Measurements from ENCODE around the gene OTOF. TPM values are rescaled to one million over a fixed set of nuclear protein-coding genes. Genes with fewer than 3 reads are reported as not detected.
A peak's percentile ranks its signal among the peaks of the same experiment; 100 is the strongest.

Gene OTOF
- total and polyA plus RNA-seq, 2 experiments from 2014 or later = 0.10 to 0.33 TPM

- Histone ChIP-seq H2AFZ (no peak overlapping the region), H3K4me2 (no peak overlapping the region), H3K27me3 (no peaks in the 10 kb centered on the region), H3K9me2 (replicated peaks; ENCODE audit: insufficient read depth) (no peaks in the 10 kb centered on the region), H3K79me2 (no peaks in the 10 kb centered on the region), H4K20me1 (ENCODE audit: insufficient read depth, poor library complexity, severe bottlenecking) (no peaks in the 10 kb centered on the region), H3K36me3 (replicated peaks; ENCODE audit: insufficient read depth, low read depth) (no peaks in the 10 kb centered on the region), H3K4me3 (no peak overlapping the region), H3K4me1 (ENCODE audit: insufficient read depth) (peaks cover 29% of the 10 kb centered on the region), H3K27ac (peak overlapping the region; percentile 98), H3K9me3 (ENCODE audit: low read depth) (no peaks in the 10 kb centered on the region)
- TF ChIP-seq, protein P1, sequence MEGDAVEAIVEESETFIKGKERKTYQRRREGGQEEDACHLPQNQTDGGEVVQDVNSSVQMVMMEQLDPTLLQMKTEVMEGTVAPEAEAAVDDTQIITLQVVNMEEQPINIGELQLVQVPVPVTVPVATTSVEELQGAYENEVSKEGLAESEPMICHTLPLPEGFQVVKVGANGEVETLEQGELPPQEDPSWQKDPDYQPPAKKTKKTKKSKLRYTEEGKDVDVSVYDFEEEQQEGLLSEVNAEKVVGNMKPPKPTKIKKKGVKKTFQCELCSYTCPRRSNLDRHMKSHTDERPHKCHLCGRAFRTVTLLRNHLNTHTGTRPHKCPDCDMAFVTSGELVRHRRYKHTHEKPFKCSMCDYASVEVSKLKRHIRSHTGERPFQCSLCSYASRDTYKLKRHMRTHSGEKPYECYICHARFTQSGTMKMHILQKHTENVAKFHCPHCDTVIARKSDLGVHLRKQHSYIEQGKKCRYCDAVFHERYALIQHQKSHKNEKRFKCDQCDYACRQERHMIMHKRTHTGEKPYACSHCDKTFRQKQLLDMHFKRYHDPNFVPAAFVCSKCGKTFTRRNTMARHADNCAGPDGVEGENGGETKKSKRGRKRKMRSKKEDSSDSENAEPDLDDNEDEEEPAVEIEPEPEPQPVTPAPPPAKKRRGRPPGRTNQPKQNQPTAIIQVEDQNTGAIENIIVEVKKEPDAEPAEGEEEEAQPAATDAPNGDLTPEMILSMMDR (IDR thresholded peaks at IDR 0.05; ENCODE audit: poor library complexity) = no peak
- no peak for TF ChIP-seq EZH2 (IDR thresholded peaks at IDR 0.05; ENCODE audit: borderline replicate concordance)
- TF ChIP-seq EZH2phosphoT487 (IDR thresholded peaks at IDR 0.05; ENCODE audit: low read depth, severe bottlenecking, unreplicated experiment) = no peak
- DNase-seq (ENCODE audit: low spot score) = no peak
- WGBS (ENCODE audit: low lambda C conversion rate, missing lambda C conversion rate) = 96% methylated on average over 10 of the region's 10 CpGs
Measured at GRCh38 chr2:26454561-26455001, 23.3 kb downstream of the OTOF start.

DNA sequence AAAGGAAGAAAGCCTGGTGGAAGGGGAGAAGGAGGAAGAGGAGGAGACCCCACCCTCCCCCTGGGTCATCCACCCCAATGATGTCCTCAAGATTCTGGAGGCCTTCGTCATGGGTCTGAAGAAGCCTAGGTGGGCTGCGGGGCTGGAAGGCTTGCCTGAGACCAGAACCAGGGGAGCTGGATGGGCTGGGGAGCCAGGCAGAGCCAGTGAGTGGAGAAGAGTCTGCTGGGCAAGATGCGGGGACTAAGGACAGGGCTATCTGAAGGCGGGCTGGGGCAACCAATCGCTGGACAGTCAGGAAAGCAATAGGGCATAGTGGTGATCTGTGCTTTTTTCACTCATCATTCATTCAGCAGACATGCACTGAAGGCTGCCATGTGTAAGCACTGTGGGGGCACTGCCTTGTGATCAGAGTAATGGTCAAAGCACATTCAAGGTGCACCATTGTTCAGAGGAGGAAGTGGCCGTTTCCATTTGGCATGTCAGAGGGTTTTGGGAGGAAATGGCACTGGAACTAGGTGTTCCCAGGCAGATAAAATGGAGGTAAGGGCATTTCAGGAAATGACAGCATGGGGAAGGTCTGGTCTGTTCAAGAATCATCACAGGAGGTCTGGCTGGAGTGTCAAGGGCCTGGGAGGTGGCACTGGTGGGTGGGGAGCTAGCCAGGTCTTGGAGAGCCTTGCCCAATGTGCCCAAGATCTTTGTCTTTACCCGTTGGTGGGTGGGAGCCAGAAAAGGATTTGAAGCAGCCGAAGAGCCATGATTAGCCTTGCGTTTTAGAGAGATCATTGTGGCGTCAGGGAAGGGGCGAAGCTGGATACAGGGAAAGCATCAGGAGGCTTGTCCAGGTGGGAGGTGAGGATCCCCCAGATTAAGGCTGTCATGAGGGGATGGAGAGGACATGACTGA is 24.2 kb downstream of the OTOF start:
- Histone ChIP-seq H4K20me1 (ENCODE audit: insufficient read depth, poor library complexity, severe bottlenecking) (no peaks in the 10 kb centered on the region), H2AFZ (no peak overlapping the region), H3K4me2 (no peak overlapping the region), H3K79me2 (no peaks in the 10 kb centered on the region), H3K36me3 (replicated peaks; ENCODE audit: insufficient read depth, low read depth) (no peaks in the 10 kb centered on the region), H3K4me3 (no peak overlapping the region), H3K27ac (no peak overlapping the region), H3K27me3 (no peaks in the 10 kb centered on the region), H3K9me3 (ENCODE audit: low read depth) (no peaks in the 10 kb centered on the region), H3K9me2 (replicated peaks; ENCODE audit: insufficient read depth) (no peaks in the 10 kb centered on the region), H3K4me1 (ENCODE audit: insufficient read depth) (peaks cover 29% of the 10 kb centered on the region)
- 86% methylated on average over 11 of the region's 11 CpGs for WGBS (ENCODE audit: low lambda C conversion rate, missing lambda C conversion rate)
- DNase-seq (ENCODE audit: low spot score) = no peak
- no peak for TF ChIP-seq EZH2 (IDR thresholded peaks at IDR 0.05; ENCODE audit: borderline replicate concordance)
- TF ChIP-seq EZH2phosphoT487 (IDR thresholded peaks at IDR 0.05; ENCODE audit: low read depth, severe bottlenecking, unreplicated experiment) = no peak
- TF ChIP-seq, protein P1 (IDR thresholded peaks at IDR 0.05; ENCODE audit: poor library complexity) = no peak

GRCh38 chr2:26451700-26452099 is 26.2 kb downstream of the OTOF start:
- Histone ChIP-seq H3K27ac (no peak overlapping the region), H2AFZ (no peak overlapping the region), H3K4me3 (no peak overlapping the region), H3K4me1 (ENCODE audit: insufficient read depth) (peaks cover 16% of the 10 kb centered on the region), H4K20me1 (ENCODE audit: insufficient read depth, poor library complexity, severe bottlenecking) (no peaks in the 10 kb centered on the region), H3K36me3 (replicated peaks; ENCODE audit: insufficient read depth, low read depth) (no peaks in the 10 kb centered on the region), H3K4me2 (no peak overlapping the region), H3K79me2 (no peaks in the 10 kb centered on the region), H3K27me3 (no peaks in the 10 kb centered on the region), H3K9me3 (ENCODE audit: low read depth) (no peaks in the 10 kb centered on the region), H3K9me2 (replicated peaks; ENCODE audit: insufficient read depth) (no peaks in the 10 kb centered on the region)
- 97% methylated on average over 1 of the region's 1 CpG for WGBS (ENCODE audit: low lambda C conversion rate, missing lambda C conversion rate)
- TF ChIP-seq EZH2phosphoT487 (IDR thresholded peaks at IDR 0.05; ENCODE audit: low read depth, severe bottlenecking, unreplicated experiment) = no peak
- TF ChIP-seq EZH2 (IDR thresholded peaks at IDR 0.05; ENCODE audit: borderline replicate concordance) = no peak
- TF ChIP-seq, protein P1 (IDR thresholded peaks at IDR 0.05; ENCODE audit: poor library complexity) = no peak
- no peak for DNase-seq (ENCODE audit: low spot score)
